SK-MEL-5 (cell line): ENCODE results near the gene THSD4. TPM values are rescaled to one million over a fixed set of nuclear protein-coding genes. Genes with fewer than 3 reads are reported as not detected.

Source experiments
- DNase-seq: peaks from one replicate; pipeline ENCODE4 v3.0.0-alpha.2; 2016; ENCODE audit warnings: low read depth, low spot score
- in situ Hi-C: cut with HindIII; loops from 2 replicates; pipeline ENCODE4 v1.10.0; 2016; ENCODE audit warnings: low sequenced_read_pairs, high pct_unique_total_duplicates, low pct_unique_long_range_greater_than_20kb
- total RNA-seq: library from RNA; depleted of rRNA; stranded (reverse); fragments of >200 nt; shearing (Covaris generic); gene quantifications from 2 replicates; pipeline ENCODE4 v1.2.3, GENCODE V29; 2014

The THSD4 gene
- total RNA-seq, 1 experiment from 2014 or later = 0.50 TPM

GRCh38 chr15:71635735-71636134, 520.5 kb downstream of the THSD4 start:
- no peak for DNase-seq
- in situ Hi-C loops = no loop called here

- in situ Hi-C loops = no loop called here
These were observed 523.6 kb downstream of the THSD4 start for GRCh38 chr15:71638876-71639275.

GRCh38 chr15:71639471-71639870, 524.2 kb downstream of the THSD4 start:
- in situ Hi-C loops = no loop called here
- no peak for DNase-seq

More at GRCh38 chr15:71638876-71639275, 523.6 kb downstream of the THSD4 start:
- no peak for DNase-seq

- DNase-seq = no peak
- in situ Hi-C loops = no loop called here
These were observed 528.6 kb downstream of the THSD4 start for GRCh38 chr15:71643918-71644317.

- in situ Hi-C loops = no loop called here
- DNase-seq = no peak
These were observed 531.7 kb downstream of the THSD4 start for GRCh38 chr15:71646767-71647486.

GRCh38 chr15:71647487-71647808, 532.2 kb downstream of the THSD4 start:
- DNase-seq = no peak
- in situ Hi-C loops = no loop called here

GRCh38 chr15:71648095-71648494, 532.8 kb downstream of the THSD4 start:
- in situ Hi-C loops = no loop called here
- DNase-seq = no peak

- DNase-seq = no peak
- in situ Hi-C loops = no loop called here
These were observed 534.6 kb downstream of the THSD4 start for GRCh38 chr15:71649894-71650293.

GRCh38 chr15:71650603-71651002, 535.3 kb downstream of the THSD4 start:
- no peak for DNase-seq
- in situ Hi-C loops = no loop called here

- in situ Hi-C loops = no loop called here
- DNase-seq = peak; percentile 52
These were observed 536.5 kb downstream of the THSD4 start for GRCh38 chr15:71651750-71652186.

- in situ Hi-C loops = no loop called here
- no peak for DNase-seq
These were observed 538.9 kb downstream of the THSD4 start for GRCh38 chr15:71654042-71654719.

GRCh38 chr15:71654720-71655174, 539.5 kb downstream of the THSD4 start:
- no peak for DNase-seq
- in situ Hi-C loops = no loop called here

GRCh38 chr15:71656425-71656824, 541.2 kb downstream of the THSD4 start:
- in situ Hi-C loops = no loop called here
- no peak for DNase-seq

- DNase-seq = no peak
- in situ Hi-C loops = no loop called here
These were observed 541.9 kb downstream of the THSD4 start for GRCh38 chr15:71657141-71657540.

- in situ Hi-C loops = no loop called here
These were observed 542.8 kb downstream of the THSD4 start for GRCh38 chr15:71658036-71658435.

GRCh38 chr15:71658827-71659729, 543.8 kb downstream of the THSD4 start:
- in situ Hi-C loops = no loop called here
- DNase-seq = no peak

More at GRCh38 chr15:71658036-71658435, 542.8 kb downstream of the THSD4 start:
- DNase-seq = no peak

GRCh38 chr15:71659730-71660067, 544.4 kb downstream of the THSD4 start:
- in situ Hi-C loops = no loop called here

GRCh38 chr15:71660501-71660900, 545.2 kb downstream of the THSD4 start:
- in situ Hi-C loops = no loop called here
- no peak for DNase-seq

More at GRCh38 chr15:71659730-71660067, 544.4 kb downstream of the THSD4 start:
- no peak for DNase-seq
